ENCODE measurements around the gene TBPL1.

DNA sequence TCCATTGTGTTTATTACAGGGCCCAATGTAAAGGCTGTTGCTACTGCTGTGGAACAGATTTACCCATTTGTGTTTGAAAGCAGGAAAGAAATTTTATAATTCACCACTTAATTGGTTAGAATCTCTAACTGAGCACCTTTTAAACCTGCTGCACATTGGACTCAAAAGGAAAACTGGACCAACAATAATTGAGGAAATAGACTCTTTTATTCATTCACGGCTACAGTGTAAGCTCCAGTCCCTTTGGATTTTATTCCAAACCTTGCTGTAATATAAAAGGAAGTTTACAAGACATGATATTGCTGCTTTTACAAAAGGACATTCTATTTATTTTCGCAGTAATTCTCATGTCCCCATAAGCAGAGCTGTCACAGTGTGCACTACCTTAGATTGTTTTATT lies 33.9 kb downstream of the TBPL1 start:
- TF ChIP-seq, protein P1, sequence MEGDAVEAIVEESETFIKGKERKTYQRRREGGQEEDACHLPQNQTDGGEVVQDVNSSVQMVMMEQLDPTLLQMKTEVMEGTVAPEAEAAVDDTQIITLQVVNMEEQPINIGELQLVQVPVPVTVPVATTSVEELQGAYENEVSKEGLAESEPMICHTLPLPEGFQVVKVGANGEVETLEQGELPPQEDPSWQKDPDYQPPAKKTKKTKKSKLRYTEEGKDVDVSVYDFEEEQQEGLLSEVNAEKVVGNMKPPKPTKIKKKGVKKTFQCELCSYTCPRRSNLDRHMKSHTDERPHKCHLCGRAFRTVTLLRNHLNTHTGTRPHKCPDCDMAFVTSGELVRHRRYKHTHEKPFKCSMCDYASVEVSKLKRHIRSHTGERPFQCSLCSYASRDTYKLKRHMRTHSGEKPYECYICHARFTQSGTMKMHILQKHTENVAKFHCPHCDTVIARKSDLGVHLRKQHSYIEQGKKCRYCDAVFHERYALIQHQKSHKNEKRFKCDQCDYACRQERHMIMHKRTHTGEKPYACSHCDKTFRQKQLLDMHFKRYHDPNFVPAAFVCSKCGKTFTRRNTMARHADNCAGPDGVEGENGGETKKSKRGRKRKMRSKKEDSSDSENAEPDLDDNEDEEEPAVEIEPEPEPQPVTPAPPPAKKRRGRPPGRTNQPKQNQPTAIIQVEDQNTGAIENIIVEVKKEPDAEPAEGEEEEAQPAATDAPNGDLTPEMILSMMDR (IDR thresholded peaks at IDR 0.05 in 4 of 5, conservative IDR thresholded peaks at IDR 0.05 in 1 of 5) = no peak
- TF ChIP-seq POLR2A (IDR thresholded peaks at IDR 0.05) = no peak

All from gastrocnemius medialis (tissue), 4 donors.